NCI-H82 (cell line): ENCODE data around the gene ARHGAP45.
"Not testable (repeated sequence)": the region's sequence is repeated elsewhere in the genome, so short reads cannot be mapped to it uniquely, and the experiment has no call there.

ENCODE experiments used
- DNase-seq: peaks from one replicate; lab custom pipeline; 2025; lab: John Stamatoyannopoulos, UW

Gene ARHGAP45, protein sequence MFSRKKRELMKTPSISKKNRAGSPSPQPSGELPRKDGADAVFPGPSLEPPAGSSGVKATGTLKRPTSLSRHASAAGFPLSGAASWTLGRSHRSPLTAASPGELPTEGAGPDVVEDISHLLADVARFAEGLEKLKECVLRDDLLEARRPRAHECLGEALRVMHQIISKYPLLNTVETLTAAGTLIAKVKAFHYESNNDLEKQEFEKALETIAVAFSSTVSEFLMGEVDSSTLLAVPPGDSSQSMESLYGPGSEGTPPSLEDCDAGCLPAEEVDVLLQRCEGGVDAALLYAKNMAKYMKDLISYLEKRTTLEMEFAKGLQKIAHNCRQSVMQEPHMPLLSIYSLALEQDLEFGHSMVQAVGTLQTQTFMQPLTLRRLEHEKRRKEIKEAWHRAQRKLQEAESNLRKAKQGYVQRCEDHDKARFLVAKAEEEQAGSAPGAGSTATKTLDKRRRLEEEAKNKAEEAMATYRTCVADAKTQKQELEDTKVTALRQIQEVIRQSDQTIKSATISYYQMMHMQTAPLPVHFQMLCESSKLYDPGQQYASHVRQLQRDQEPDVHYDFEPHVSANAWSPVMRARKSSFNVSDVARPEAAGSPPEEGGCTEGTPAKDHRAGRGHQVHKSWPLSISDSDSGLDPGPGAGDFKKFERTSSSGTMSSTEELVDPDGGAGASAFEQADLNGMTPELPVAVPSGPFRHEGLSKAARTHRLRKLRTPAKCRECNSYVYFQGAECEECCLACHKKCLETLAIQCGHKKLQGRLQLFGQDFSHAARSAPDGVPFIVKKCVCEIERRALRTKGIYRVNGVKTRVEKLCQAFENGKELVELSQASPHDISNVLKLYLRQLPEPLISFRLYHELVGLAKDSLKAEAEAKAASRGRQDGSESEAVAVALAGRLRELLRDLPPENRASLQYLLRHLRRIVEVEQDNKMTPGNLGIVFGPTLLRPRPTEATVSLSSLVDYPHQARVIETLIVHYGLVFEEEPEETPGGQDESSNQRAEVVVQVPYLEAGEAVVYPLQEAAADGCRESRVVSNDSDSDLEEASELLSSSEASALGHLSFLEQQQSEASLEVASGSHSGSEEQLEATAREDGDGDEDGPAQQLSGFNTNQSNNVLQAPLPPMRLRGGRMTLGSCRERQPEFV

DNA sequence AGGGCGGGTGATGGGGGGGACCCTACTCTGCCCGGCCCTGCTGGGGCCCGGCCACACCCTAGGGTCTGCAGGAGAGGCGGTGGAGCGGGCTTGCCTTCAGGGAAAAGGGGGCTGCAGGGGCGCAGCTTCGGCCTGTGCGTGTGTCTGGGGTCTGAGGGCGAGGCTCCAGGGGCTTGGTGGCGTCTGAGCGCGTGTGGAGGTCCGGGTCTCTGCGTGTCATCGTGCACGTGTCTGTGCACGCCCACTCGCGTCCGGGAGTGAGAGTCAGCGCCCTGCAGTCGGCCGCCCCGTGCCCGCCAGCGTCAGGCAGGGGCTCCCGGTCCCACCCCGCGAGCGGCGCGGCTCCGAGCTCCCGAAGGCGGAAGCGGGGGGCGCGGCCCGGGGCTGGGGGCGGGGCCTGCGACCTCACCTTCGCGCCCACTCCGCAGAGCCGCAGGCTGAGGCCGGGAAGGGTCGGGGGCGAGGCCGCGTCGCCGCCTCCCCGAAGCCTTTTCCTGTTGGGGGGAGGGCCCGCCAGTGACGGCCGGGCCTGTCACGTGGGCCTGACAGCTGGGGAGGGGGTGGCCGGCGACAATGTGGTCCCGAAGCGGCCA, at the start of gene ARHGAP45:
ARHGAP45 (plus strand) TSS at position 420 of the 593 bp plus-strand sequence. CDS start 239 bp downstream, outside the sequence.
- no peak for DNase-seq

- no peak for DNase-seq
These were observed 49.1 kb upstream of the ARHGAP45 start for GRCh38 chr19:1017906-1018305.

DNA sequence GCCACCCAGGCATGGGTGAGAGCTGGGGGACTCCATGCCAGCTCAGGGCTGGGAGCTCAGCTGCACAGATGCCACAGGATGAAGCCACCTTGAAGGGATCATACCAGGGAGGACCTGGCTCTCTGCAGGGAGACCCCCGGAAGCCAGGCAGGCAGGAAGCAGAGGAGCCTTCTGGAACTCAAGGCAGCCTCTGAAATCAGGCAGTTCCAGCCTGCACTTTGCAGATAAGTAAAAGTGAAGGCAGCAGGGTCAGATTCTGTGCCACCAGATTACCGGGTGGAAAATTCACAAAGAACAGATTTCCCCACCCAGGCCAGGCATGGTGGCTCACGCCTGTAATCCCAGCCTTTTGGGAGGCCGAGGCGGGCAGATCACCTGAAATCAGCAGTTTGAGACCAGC, 48.6 kb upstream of the ARHGAP45 start:
- no peak for DNase-seq

DNA sequence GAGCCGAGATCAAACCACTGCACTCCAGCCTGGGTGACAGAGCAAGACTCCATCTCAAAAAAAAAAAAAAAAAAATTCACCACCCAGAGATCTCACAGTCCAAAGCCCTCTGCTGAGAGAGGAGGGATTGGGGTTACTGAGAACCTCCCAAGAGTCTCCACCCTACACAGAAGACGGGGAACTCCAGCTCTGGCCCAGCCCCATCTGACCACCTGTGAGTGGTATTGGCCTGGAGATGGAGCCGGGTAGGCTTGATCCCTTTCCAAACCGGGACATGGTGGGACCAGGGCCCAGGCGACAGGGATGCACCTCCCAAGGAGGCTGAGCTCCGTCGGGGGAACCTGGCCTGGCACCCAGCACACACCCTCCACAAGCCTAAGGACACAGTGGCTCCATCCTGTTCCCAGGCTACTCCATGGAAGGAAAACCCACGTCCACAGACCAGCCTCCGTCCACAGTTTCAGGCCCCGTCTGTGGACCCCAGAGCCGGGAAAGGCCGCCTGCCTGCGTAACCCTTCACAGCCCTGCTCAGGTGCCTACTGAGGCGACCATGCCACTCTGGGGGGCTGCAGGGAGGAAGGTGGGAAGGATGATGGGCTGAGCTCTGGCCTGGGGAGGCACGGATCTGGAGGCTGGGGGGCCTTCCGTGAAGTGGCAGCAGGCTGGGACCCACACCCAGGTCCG, 47.9 kb upstream of the ARHGAP45 start:
- no peak for DNase-seq

- no peak for DNase-seq
These were observed 47.4 kb upstream of the ARHGAP45 start for GRCh38 chr19:1019616-1019961.

DNA sequence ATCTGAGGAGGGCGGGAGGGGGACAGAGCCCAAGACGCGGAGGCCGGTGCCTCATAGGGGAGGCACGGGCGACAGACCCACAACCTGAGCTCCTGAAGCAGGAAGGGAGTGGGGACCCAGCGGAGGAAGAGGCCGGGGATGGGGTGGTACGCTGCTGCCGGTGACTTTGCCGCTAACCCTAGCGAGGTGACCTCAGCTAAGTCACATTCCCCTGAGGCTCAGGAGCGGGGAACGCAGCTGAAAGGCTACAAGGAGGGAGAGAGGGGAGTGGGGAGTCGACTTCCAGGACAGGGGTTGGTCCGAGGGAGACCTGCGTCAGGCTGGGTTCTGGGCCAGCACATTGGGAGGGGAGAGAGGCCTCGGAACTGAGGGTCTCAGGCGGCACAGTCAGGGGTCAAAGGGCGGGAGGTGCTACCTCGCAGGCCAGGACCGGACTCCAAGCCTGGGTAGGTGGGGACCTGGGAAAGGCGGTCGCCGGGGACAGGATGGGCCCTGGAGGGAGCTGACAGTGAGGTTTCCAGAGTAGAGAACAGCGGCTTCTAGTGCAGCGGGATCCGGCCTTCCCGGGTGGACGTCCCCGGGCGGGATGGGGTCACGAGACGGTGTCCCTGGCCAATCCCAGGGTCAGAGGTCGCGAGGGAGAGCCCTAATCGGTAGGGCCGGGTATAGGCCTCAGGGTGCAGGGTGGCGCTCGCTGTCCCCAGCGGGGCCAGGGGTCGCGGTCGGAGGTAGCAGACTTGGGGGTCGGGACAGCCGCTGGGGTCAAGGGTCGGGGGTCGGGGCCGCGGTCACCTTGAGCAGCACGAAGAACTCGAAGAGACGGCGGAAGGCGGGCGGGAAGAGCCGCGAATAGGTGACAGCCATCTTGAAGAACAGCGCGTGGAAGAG, 46.7 kb upstream of the ARHGAP45 start:
- no peak for DNase-seq

DNA sequence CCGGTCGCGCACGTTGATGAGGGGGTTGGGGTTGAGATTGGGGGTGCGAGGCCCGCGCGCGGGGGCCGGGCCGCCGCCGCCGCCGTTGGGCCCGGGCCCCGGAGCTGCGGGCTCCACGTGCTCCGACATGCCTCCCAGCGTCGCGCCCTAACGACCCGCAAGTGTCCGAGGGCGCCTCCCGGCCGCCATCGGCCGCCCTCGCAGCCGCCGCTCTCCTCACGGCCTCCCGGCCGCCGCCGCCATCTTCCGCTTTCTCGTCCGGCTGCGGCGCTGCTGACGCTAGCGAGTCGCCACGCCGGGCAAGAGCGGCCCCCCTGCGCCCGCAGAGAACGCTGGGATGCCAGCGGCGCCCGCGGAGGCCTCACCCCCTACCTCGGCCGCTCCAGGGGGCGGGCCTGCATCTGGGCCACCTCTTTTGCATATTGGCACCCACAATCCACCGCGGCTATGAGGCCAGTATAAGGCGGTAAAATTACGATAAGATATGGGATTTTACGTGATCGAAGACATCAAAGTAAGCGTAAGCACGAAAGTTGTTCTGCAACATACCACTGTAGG, 46.0 kb upstream of the ARHGAP45 start, which contains the start of gene TMEM259:
TMEM259 (minus strand) TSS at position 256 of the 558 bp plus-strand sequence; CDS start at position 129, 127 bp downstream.
- peak; percentile 97 for DNase-seq

GRCh38 chr19:1023883-1024188, 43.1 kb upstream of the ARHGAP45 start:
- not testable (repeated sequence) for DNase-seq

DNA sequence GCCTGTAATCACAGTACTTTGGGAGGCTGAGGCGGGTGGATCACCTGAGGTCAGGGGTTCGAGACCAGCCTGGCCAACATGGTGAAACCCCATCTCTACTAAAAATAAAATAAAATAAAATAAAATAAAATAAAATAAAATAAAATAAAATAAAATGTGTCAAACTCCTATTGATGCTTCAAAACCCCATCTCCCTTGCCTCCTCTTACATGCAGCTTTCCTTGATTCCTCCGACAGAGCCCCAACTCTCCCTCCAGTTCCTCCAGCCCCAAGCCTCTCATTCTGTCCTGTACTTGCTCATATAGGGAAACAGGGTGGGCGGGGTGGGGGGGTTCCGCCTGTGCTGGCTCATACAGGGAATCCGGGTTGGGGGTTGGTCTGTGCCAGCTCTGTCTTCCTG, 41.9 kb upstream of the ARHGAP45 start:
- not testable (repeated sequence) for DNase-seq

DNA sequence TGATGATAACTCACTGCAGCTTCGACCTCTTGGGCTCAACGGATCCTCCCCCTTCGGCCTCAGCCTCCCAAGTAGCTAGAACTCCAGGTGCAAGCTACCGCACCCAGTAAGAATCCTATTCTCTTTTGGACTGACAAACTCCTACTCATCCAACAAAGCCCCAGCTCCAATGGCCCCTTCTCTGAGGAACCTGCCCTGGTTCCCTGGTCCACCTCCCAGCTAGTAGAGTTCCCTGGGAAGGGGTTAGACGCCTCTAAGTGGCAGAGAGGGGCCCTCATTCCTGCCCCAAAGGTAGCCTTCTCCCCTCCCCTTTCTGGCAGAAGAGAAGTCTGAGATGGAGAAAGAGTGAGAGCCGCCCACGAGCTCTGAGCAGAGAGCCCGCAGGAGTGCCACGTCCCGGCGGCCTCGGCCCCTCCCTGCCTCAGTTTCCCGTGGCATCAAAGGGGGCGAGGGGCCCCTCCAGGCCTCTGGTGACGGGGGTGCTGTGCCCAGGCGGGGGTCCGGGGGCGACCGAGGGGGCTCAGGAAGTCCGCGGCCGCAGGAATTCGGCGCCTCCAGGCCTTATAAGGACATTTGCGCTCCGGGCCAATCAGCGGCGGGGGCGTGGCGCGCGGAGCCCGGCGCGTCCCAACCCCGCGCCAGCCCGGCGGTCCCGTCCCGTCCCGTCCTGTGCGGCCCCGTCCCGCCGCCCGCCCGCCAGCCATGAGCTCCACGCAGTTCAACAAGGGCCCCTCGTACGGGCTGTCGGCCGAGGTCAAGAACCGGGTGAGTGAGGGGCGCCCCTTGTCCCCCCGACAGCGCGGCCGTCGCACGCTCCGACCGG, 40.8 kb upstream of the ARHGAP45 start, which contains the start of gene CNN2:
CNN2 (plus strand) TSS at position 649 of the 823 bp plus-strand sequence; CDS start at position 703, 54 bp downstream.
- peak; percentile 58 for DNase-seq

GRCh38 chr19:1026783-1027649, 40.0 kb upstream of the ARHGAP45 start:
- DNase-seq, result no peak

DNA sequence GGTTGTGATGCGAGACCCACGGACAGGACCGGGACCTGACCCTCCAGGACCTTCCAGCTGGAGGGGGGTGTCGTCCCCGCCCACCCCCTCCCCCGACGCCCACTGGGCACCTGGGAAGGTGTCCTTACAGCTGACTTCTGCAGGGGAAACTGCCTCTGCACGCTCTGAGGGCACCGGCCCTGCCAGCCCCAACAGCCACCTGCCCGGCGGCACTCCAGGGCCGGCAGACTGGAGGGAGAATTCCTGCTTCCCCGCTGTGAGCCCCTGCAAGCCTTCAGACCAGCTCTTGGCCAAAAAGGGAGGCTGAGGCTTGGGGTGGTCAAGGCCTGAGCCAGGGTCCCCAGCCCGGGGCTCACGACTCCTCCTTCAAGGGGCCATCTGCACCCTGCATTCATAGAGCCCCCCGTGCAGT, 39.3 kb upstream of the ARHGAP45 start:
- DNase-seq, result no peak

DNA sequence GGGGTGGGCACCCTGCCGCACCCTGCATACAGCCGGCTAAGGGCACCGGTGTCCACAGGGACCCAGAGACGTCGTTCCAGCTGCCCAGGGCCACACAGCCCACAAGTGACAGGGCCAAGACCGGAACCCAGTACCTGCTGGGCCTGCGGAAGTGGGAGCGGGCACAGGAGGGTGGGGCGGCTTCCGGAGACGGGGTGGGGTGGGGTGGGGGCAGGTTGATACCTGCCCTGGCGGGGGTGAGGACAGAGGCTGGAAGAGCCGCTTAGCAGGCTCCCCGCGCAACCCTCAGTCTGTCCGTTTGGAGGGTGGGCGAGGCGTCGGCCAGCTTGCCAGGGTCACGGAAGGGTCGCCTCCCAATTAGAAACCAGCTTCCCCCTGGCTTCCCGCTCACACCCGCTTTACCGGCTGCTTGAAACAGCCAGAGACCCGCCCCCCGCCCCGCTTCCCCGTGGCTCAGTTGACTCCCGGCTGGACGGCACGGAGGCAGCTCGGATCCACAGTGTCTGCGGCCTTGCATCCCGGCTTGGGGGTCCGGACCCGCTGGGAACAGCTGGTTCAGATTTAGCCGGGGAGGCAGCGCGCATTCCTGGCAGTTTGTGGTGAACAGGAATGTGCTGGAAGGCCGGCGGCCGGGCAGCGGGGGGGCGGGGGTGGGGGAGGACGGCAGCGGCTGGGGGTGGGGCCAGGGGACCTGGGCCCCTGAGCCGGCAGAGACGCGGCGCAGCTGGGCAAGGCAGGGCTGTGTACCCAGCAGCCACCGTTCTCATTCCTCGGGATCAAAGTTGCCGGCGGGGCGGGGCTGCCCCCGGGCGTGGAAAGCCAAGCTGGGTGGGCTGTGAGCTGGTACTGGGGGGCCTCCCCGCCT, 38.7 kb upstream of the ARHGAP45 start:
- DNase-seq, result peak; percentile 60

- no peak for DNase-seq
These were observed 34.6 kb upstream of the ARHGAP45 start for GRCh38 chr19:1032264-1032867.

GRCh38 chr19:1035998-1036621, 30.9 kb upstream of the ARHGAP45 start:
- DNase-seq, result peak; percentile 21

- no peak for DNase-seq
These were observed 29.3 kb upstream of the ARHGAP45 start for GRCh38 chr19:1037621-1038064.
